ENCODE data around the gene DHRS3. TPM values are rescaled to one million over a fixed set of nuclear protein-coding genes. Genes with fewer than 3 reads are reported as not detected.

Gene DHRS3
- total RNA-seq, 2 donors from 2014 or later = 9.2 to 9.8 TPM

- H3K4me3 Mint-ChIP-seq = no peak overlapping the region
- H3K4me1 Mint-ChIP-seq = no peaks in the 10 kb centered on the region
- H3K27me3 Mint-ChIP-seq (ENCODE audit: insufficient read depth) = peaks cover 3% of the 10 kb centered on the region
These were observed 54.9 kb downstream of the DHRS3 start for GRCh38 chr1:12562955-12563576.

GRCh38 chr1:12561121-12561520 is 56.9 kb downstream of the DHRS3 start:
- Histone ChIP-seq H3K9ac (ENCODE audit: extremely low read depth, low read length, poor library complexity, severe bottlenecking) (no peak overlapping the region), H3K9me3 (ENCODE audit: control insufficient read depth, low read length) (peaks cover 17% of the 10 kb centered on the region), H3K27ac (ENCODE audit: low read depth, low read length) (no peak overlapping the region), H3K27me3 (ENCODE audit: control insufficient read depth, insufficient read depth, low read length, poor library complexity, severe bottlenecking) (no peaks in the 10 kb centered on the region), H3K36me3 (ENCODE audit: control insufficient read depth, insufficient read depth, low read length) (no peaks in the 10 kb centered on the region), H3K4me1 (ENCODE audit: control insufficient read depth, insufficient read depth, low read length) (no peaks in the 10 kb centered on the region), H3K4me3 (ENCODE audit: low read length) (no peak overlapping the region)
- no peak for DNase-seq
- Mint-ChIP-seq H3K27me3 (ENCODE audit: insufficient read depth) (peaks cover 3% of the 10 kb centered on the region), H3K27ac (no peak overlapping the region), H3K4me3 (no peak overlapping the region), H3K4me1 (peaks cover 2% of the 10 kb centered on the region), H3K9me3 (peaks cover 47% of the 10 kb centered on the region), H3K36me3 (ENCODE audit: low read depth) (peaks cover 2% of the 10 kb centered on the region)
- TF ChIP-seq CTCF (conservative IDR thresholded peaks at IDR 0.05) = no peak
- WGBS, 2 experiments (ENCODE audit: insufficient coverage in 1 of 2, insufficient read length in 1 of 2) = 87 to 90% methylated on average over 6 to 7 of the region's 7 CpGs

More at GRCh38 chr1:12562955-12563576, 54.9 kb downstream of the DHRS3 start:
- Histone ChIP-seq H3K27me3 (ENCODE audit: control insufficient read depth, insufficient read depth, low read length, poor library complexity, severe bottlenecking) (no peaks in the 10 kb centered on the region), H3K36me3 (ENCODE audit: control insufficient read depth, insufficient read depth, low read length) (no peaks in the 10 kb centered on the region), H3K4me1 (ENCODE audit: control insufficient read depth, insufficient read depth, low read length) (no peaks in the 10 kb centered on the region), H3K9ac (ENCODE audit: extremely low read depth, low read length, poor library complexity, severe bottlenecking) (no peak overlapping the region), H3K9me3 (ENCODE audit: control insufficient read depth, low read length) (peaks cover 12% of the 10 kb centered on the region), H3K4me3 (ENCODE audit: low read length) (no peak overlapping the region), H3K27ac (ENCODE audit: low read depth, low read length) (no peak overlapping the region)
- 74 to 78% methylated on average over 3 of the region's 3 CpGs for WGBS, 2 experiments (ENCODE audit: insufficient coverage in 1 of 2, insufficient read length in 1 of 2)
- Mint-ChIP-seq H3K9me3 (peaks cover 37% of the 10 kb centered on the region), H3K36me3 (ENCODE audit: low read depth) (peaks cover 4% of the 10 kb centered on the region), H3K27ac (no peak overlapping the region)
- no peak for TF ChIP-seq CTCF (conservative IDR thresholded peaks at IDR 0.05)
- DNase-seq = no peak

- peaks cover 21% of the 10 kb centered on the region for H3K9me3 Mint-ChIP-seq
- no peak overlapping the region for H3K4me3 Mint-ChIP-seq
- Histone ChIP-seq H3K27me3 (ENCODE audit: control insufficient read depth, insufficient read depth, low read length, poor library complexity, severe bottlenecking) (no peaks in the 10 kb centered on the region), H3K9me3 (ENCODE audit: control insufficient read depth, low read length) (peaks cover 5% of the 10 kb centered on the region), H3K27ac (ENCODE audit: low read depth, low read length) (no peak overlapping the region), H3K36me3 (ENCODE audit: control insufficient read depth, insufficient read depth, low read length) (no peaks in the 10 kb centered on the region), H3K9ac (ENCODE audit: extremely low read depth, low read length, poor library complexity, severe bottlenecking) (no peak overlapping the region), H3K4me3 (ENCODE audit: low read length) (no peak overlapping the region), H3K4me1 (ENCODE audit: control insufficient read depth, insufficient read depth, low read length) (no peaks in the 10 kb centered on the region)
- H3K27me3 Mint-ChIP-seq (ENCODE audit: insufficient read depth) = peaks cover 3% of the 10 kb centered on the region
- WGBS, 2 experiments (ENCODE audit: insufficient coverage in 1 of 2, insufficient read length in 1 of 2) = 90 to 92% methylated on average over 16 to 17 of the region's 17 CpGs
- no peak for TF ChIP-seq CTCF (conservative IDR thresholded peaks at IDR 0.05)
- H3K27ac Mint-ChIP-seq = no peak overlapping the region
- no peak for DNase-seq
- no peaks in the 10 kb centered on the region for H3K36me3 Mint-ChIP-seq (ENCODE audit: low read depth)
- H3K4me1 Mint-ChIP-seq = peaks cover 2% of the 10 kb centered on the region
These were observed 60.8 kb downstream of the DHRS3 start for GRCh38 chr1:12556957-12557935.

Measured in endodermal cell (in vitro differentiated cells).